WTC11 (cell line): Measurements from ENCODE around the gene FBN2. TPM values are rescaled to one million over a fixed set of nuclear protein-coding genes. Genes with fewer than 3 reads are reported as not detected.

Experiments
- ATAC-seq: fragments of 200-7000 bp; cut with Tn5 transposase; 2 replicates; pipeline ENCODE4 v1.10.0; 2021; ENCODE audit warnings: mild to moderate bottlenecking, moderate library complexity
- CTCF ChIA-PET: fragments of 300-600 bp; sonication (Branson Sonifier 250); formaldehyde crosslinking; loops from one replicate; lab custom pipeline; 2021; ENCODE audit warnings: antibody characterized with exemption; lab: Charles Lee
- POLR2A ChIA-PET: fragments of 350-600 bp; sonication (Branson Sonifier 250); formaldehyde crosslinking; loops from one replicate; lab custom pipeline; 2021; ENCODE audit warnings: antibody characterized with exemption; lab: Charles Lee
- DNase-seq: peaks from one replicate; pipeline ENCODE4 v3.0.0; 2021; ENCODE audit warnings: low spot score
- H3K27ac Mint-ChIP-seq: 2 replicates; pipeline ENCODE4 v1.8.0; 2021; ENCODE audit warnings: mixed read lengths
- H3K27me3 Mint-ChIP-seq: 2 replicates; pipeline ENCODE4 v1.8.0; 2021; ENCODE audit warnings: low read depth, mild to moderate bottlenecking, moderate library complexity, mixed read lengths
- H3K36me3 Mint-ChIP-seq: 2 replicates; pipeline ENCODE4 v1.8.0; 2021; ENCODE audit warnings: mixed read lengths
- H3K4me1 Mint-ChIP-seq: 2 replicates; pipeline ENCODE4 v1.8.0; 2022; ENCODE audit warnings: mixed read lengths
- H3K4me3 Mint-ChIP-seq: 2 replicates; pipeline ENCODE4 v1.8.0; 2021; ENCODE audit warnings: mild to moderate bottlenecking, moderate library complexity, mixed read lengths
- H3K9me3 Mint-ChIP-seq: 2 replicates; pipeline ENCODE4 v1.8.0; 2021; ENCODE audit warnings: mixed read lengths
- ATF1 ChIP-seq: sonication (generic); formaldehyde crosslinking; IDR thresholded peaks from 2 replicates; pipeline ENCODE4 v1.8.1; 2023; ENCODE audit warnings: mild to moderate bottlenecking, moderate library complexity, missing genetic modification reagents
- ATF3 ChIP-seq: sonication (generic); formaldehyde crosslinking; conservative IDR thresholded peaks from 2 replicates; pipeline ENCODE4 v1.8.1; 2022; ENCODE audit warnings: mild to moderate bottlenecking, missing genetic modification reagents
- CBFB ChIP-seq: sonication (generic); formaldehyde crosslinking; IDR thresholded peaks from 2 replicates; pipeline ENCODE4 v1.8.1; 2022; ENCODE audit warnings: mild to moderate bottlenecking, low read depth, missing genetic modification reagents
- CTCF ChIP-seq: fragments of 200-600 bp; IDR thresholded peaks from 2 replicates; pipeline ENCODE4 v1.8.0; 2022; ENCODE audit warnings: antibody characterized with exemption
- E2F1 ChIP-seq: sonication (generic); formaldehyde crosslinking; IDR thresholded peaks from 2 replicates; pipeline ENCODE4 v1.8.0; 2022; ENCODE audit warnings: mild to moderate bottlenecking, missing genetic modification reagents
- EMX1 ChIP-seq: fragments of 250-450 bp; sonication (Bioruptor Pico); IDR thresholded peaks from 2 replicates; pipeline ENCODE4 v1.8.0; 2021; ENCODE audit warnings: mild to moderate bottlenecking
- ERG ChIP-seq: fragments of 250-450 bp; sonication (Bioruptor Pico); IDR thresholded peaks from 2 replicates; pipeline ENCODE4 v1.8.0; 2021; ENCODE audit warnings: mild to moderate bottlenecking
- FOXP4 ChIP-seq: sonication (generic); formaldehyde crosslinking; IDR thresholded peaks from 2 replicates; pipeline ENCODE4 v1.8.0; 2022; ENCODE audit warnings: mild to moderate bottlenecking, missing genetic modification reagents
- HMGXB4 ChIP-seq: sonication (generic); formaldehyde crosslinking; IDR thresholded peaks from 2 replicates; pipeline ENCODE4 v1.8.1; 2023; ENCODE audit warnings: mild to moderate bottlenecking, moderate library complexity, missing genetic modification reagents
- IRF1 ChIP-seq: sonication (generic); formaldehyde crosslinking; IDR thresholded peaks from 2 replicates; pipeline ENCODE4 v1.8.0; 2023; ENCODE audit warnings: missing genetic modification reagents
- JUN ChIP-seq: sonication (generic); formaldehyde crosslinking; IDR thresholded peaks from 2 replicates; pipeline ENCODE4 v1.8.0; 2023; ENCODE audit warnings: mild to moderate bottlenecking, missing genetic modification reagents
- NFE2L1 ChIP-seq: sonication (generic); formaldehyde crosslinking; IDR thresholded peaks from 2 replicates; pipeline ENCODE4 v1.8.1; 2023; ENCODE audit warnings: missing genetic modification reagents
- NR3C1 ChIP-seq: sonication (generic); formaldehyde crosslinking; conservative IDR thresholded peaks from 2 replicates; pipeline ENCODE4 v1.8.1; 2023; ENCODE audit warnings: low read depth, mild to moderate bottlenecking, missing genetic modification reagents
- PREB ChIP-seq: sonication (generic); formaldehyde crosslinking; IDR thresholded peaks from 2 replicates; pipeline ENCODE4 v1.8.1; 2022; ENCODE audit warnings: mild to moderate bottlenecking, missing genetic modification reagents, moderate library complexity, borderline replicate concordance
- RORB ChIP-seq: fragments of 250-450 bp; sonication (Bioruptor Pico); IDR thresholded peaks from 2 replicates; pipeline ENCODE4 v1.9.0; 2021; ENCODE audit warnings: mild to moderate bottlenecking
- STAT6 ChIP-seq: sonication (generic); formaldehyde crosslinking; conservative IDR thresholded peaks from 2 replicates; pipeline ENCODE4 v1.8.1; 2023; ENCODE audit warnings: mild to moderate bottlenecking, low read depth, missing genetic modification reagents, moderate library complexity
- TEAD1 ChIP-seq: sonication (generic); formaldehyde crosslinking; IDR thresholded peaks from 2 replicates; pipeline ENCODE4 v1.8.0; 2022; ENCODE audit warnings: mild to moderate bottlenecking, missing genetic modification reagents
- USF1 ChIP-seq: sonication (generic); formaldehyde crosslinking; IDR thresholded peaks from 2 replicates; pipeline ENCODE4 v1.8.0; 2022; ENCODE audit warnings: mild to moderate bottlenecking, missing genetic modification reagents
- USF2 ChIP-seq: sonication (generic); formaldehyde crosslinking; IDR thresholded peaks from 2 replicates; pipeline ENCODE4 v1.8.1; 2023; ENCODE audit warnings: mild to moderate bottlenecking, missing genetic modification reagents, moderate library complexity
- ZNF416 ChIP-seq: fragments of 250-450 bp; sonication (Bioruptor Pico); IDR thresholded peaks from 2 replicates; pipeline ENCODE4 v1.9.0; 2021; ENCODE audit warnings: mild to moderate bottlenecking, inconsistent platforms
- total RNA-seq: library from RNA; stranded (reverse); gene quantifications from 3 replicates; pipeline ENCODE4 v1.2.3, GENCODE V29; 2021

The FBN2 gene
- total RNA-seq, 1 experiment from 2014 or later: 56.7 TPM

GRCh38 chr5:128380337-128380736 lies 157.7 kb downstream of the FBN2 start:
- Mint-ChIP-seq H3K9me3 (no peaks in the 10 kb centered on the region), H3K27me3 (no peaks in the 10 kb centered on the region), H3K4me1 (no peaks in the 10 kb centered on the region), H3K27ac (no peak overlapping the region), H3K36me3 (no peaks in the 10 kb centered on the region), H3K4me3 (no peak overlapping the region)
- CTCF ChIA-PET: no interaction called here
- ATAC-seq (no peak), DNase-seq (no peak)
- POLR2A ChIA-PET: no interaction called here
- TF ChIP-seq STAT6 (CRISPR knock-in tag): no peak
- TF ChIP-seq ATF1: no peak
- no peak for TF ChIP-seq JUN (CRISPR knock-in tag)
- TF ChIP-seq FOXP4 (CRISPR knock-in tag): no peak
- no peak for TF ChIP-seq ERG (CRISPR knock-in tag)
- TF ChIP-seq CTCF: no peak
- TF ChIP-seq, all 79 proteins: peak for 0

- Mint-ChIP-seq H3K27me3 (no peaks in the 10 kb centered on the region), H3K27ac (no peak overlapping the region), H3K9me3 (no peaks in the 10 kb centered on the region), H3K4me1 (no peaks in the 10 kb centered on the region), H3K4me3 (no peak overlapping the region), H3K36me3 (no peaks in the 10 kb centered on the region)
- ChIA-PET CTCF (no interaction called here), POLR2A (no interaction called here)
- DNase-seq (no peak), ATAC-seq (no peak)
- no peak for TF ChIP-seq ATF3
- TF ChIP-seq ZNF416 (CRISPR knock-in tag): no peak
- no peak for TF ChIP-seq E2F1
- no peak for TF ChIP-seq NR3C1 (CRISPR knock-in tag)
- no peak for TF ChIP-seq IRF1 (CRISPR knock-in tag)
- no peak for TF ChIP-seq CBFB (CRISPR knock-in tag)
- no peak for TF ChIP-seq EMX1 (CRISPR knock-in tag)
- TF ChIP-seq NFE2L1 (CRISPR knock-in tag): no peak
- no peak for TF ChIP-seq RORB
- no peak for TF ChIP-seq HMGXB4 (CRISPR knock-in tag)
- no peak for TF ChIP-seq USF1 (CRISPR knock-in tag)
- TF ChIP-seq USF2 (CRISPR knock-in tag): no peak
- no peak for TF ChIP-seq TEAD1 (CRISPR knock-in tag)
- TF ChIP-seq ATF1: no peak
- no peak for TF ChIP-seq PREB (CRISPR knock-in tag)
Measured at GRCh38 chr5:128378632-128379031, 159.4 kb downstream of the FBN2 start.
